Cardiac muscle cell (in vitro differentiated cells and primary cell): ENCODE measurements around the gene SNHG17. TPM values are rescaled to one million over a fixed set of nuclear protein-coding genes. Genes with fewer than 3 reads are reported as not detected.
"Not testable (repeated sequence)": the region's sequence is repeated elsewhere in the genome, so short reads cannot be mapped to it uniquely, and the experiment has no call there.

Experiments
- DNase-seq, 2 donors: peaks; one replicate each; pipeline versions ENCODE4 v3.0.0 to v3.0.0-alpha.2; 2010 to 2017; ENCODE audit warnings: low read depth in 1 of 2, low spot score in 1 of 2
- H3K27ac ChIP-seq: fragments of 200-600 bp; sonication (generic); 2 replicates; pipeline ENCODE4 v1.5.1; 2016
- H3K27me3 ChIP-seq: fragments of 200-600 bp; sonication (generic); 2 replicates; pipeline ENCODE4 v1.6.0; 2016; ENCODE audit warnings: control low read depth
- H3K36me3 ChIP-seq: fragments of 200-600 bp; sonication (generic); 2 replicates; pipeline ENCODE4 v1.5.1; 2016; ENCODE audit warnings: control low read depth
- H3K4me1 ChIP-seq: fragments of 200-600 bp; sonication (generic); 2 replicates; pipeline ENCODE4 v1.8.1; 2017; ENCODE audit warnings: low read depth, mild to moderate bottlenecking, mixed run types
- H3K4me3 ChIP-seq: fragments of 200-600 bp; sonication (generic); 2 replicates; pipeline ENCODE4 v1.5.1; 2016; ENCODE audit warnings: mild to moderate bottlenecking
- H3K9me3 ChIP-seq: fragments of 200-600 bp; sonication (generic); 2 replicates; pipeline ENCODE4 v1.5.1; 2017; ENCODE audit warnings: low read depth, mild to moderate bottlenecking, control low read depth
- polyA plus RNA-seq: library from polyadenylated mRNA; unstranded; fragments of >200 nt; fragmentation: Nextera tagmentation; extraction: Ambion mirVana; gene quantifications from 2 replicates; pipeline ENCODE4 v1.2.1, GENCODE V29; 2016
- total RNA-seq: library from RNA; depleted of rRNA; stranded (reverse); fragments of >200 nt; gene quantifications from 2 replicates; pipeline ENCODE4 v1.2.3, GENCODE V29; 2016
- TF ChIP-seq, protein P1 (sequence below): IDR thresholded peaks from 2 replicates; pipeline ENCODE4 v1.5.1; 2012; ENCODE audit warnings: low read depth, mild to moderate bottlenecking, low read length

The SNHG17 gene
- total and polyA plus RNA-seq, 2 experiments from 2014 or later: 16.6 to 31.8 TPM

- Histone ChIP-seq H3K36me3 (no peaks in the 10 kb centered on the region), H3K27ac (no peak overlapping the region), H3K9me3 (no peaks in the 10 kb centered on the region), H3K4me1 (no peaks in the 10 kb centered on the region), H3K4me3 (no peak overlapping the region), H3K27me3 (no peaks in the 10 kb centered on the region)
- TF ChIP-seq, protein P1, sequence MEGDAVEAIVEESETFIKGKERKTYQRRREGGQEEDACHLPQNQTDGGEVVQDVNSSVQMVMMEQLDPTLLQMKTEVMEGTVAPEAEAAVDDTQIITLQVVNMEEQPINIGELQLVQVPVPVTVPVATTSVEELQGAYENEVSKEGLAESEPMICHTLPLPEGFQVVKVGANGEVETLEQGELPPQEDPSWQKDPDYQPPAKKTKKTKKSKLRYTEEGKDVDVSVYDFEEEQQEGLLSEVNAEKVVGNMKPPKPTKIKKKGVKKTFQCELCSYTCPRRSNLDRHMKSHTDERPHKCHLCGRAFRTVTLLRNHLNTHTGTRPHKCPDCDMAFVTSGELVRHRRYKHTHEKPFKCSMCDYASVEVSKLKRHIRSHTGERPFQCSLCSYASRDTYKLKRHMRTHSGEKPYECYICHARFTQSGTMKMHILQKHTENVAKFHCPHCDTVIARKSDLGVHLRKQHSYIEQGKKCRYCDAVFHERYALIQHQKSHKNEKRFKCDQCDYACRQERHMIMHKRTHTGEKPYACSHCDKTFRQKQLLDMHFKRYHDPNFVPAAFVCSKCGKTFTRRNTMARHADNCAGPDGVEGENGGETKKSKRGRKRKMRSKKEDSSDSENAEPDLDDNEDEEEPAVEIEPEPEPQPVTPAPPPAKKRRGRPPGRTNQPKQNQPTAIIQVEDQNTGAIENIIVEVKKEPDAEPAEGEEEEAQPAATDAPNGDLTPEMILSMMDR: no peak
- no peak for DNase-seq
Observed at GRCh38 chr20:38383147-38383546, 52.0 kb downstream of the SNHG17 start.

- not testable (repeated sequence) for H3K27me3 ChIP-seq, H3K36me3 ChIP-seq, H3K4me3 ChIP-seq, DNase-seq, H3K4me1 ChIP-seq, H3K9me3 ChIP-seq, H3K27ac ChIP-seq
Observed at GRCh38 chr20:38377838-38378237, 57.3 kb downstream of the SNHG17 start.

- H3K4me1 ChIP-seq: no peaks in the 10 kb centered on the region
- DNase-seq: no peak
- no peak overlapping the region for H3K4me3 ChIP-seq
- H3K36me3 ChIP-seq: no peaks in the 10 kb centered on the region
- H3K9me3 ChIP-seq: no peaks in the 10 kb centered on the region
- H3K27ac ChIP-seq: no peak overlapping the region
- TF ChIP-seq, protein P1: no peak
- no peaks in the 10 kb centered on the region for H3K27me3 ChIP-seq
Observed at GRCh38 chr20:38377039-38377685, 58.0 kb downstream of the SNHG17 start.

GRCh38 chr20:38373898-38374297 is 61.2 kb downstream of the SNHG17 start:
- no peak for DNase-seq
- TF ChIP-seq, protein P1: no peak
- H3K36me3 ChIP-seq: no peaks in the 10 kb centered on the region
- no peaks in the 10 kb centered on the region for H3K27me3 ChIP-seq
- no peaks in the 10 kb centered on the region for H3K9me3 ChIP-seq
- H3K4me3 ChIP-seq: no peak overlapping the region
- no peaks in the 10 kb centered on the region for H3K4me1 ChIP-seq
- H3K27ac ChIP-seq: no peak overlapping the region

DNA sequence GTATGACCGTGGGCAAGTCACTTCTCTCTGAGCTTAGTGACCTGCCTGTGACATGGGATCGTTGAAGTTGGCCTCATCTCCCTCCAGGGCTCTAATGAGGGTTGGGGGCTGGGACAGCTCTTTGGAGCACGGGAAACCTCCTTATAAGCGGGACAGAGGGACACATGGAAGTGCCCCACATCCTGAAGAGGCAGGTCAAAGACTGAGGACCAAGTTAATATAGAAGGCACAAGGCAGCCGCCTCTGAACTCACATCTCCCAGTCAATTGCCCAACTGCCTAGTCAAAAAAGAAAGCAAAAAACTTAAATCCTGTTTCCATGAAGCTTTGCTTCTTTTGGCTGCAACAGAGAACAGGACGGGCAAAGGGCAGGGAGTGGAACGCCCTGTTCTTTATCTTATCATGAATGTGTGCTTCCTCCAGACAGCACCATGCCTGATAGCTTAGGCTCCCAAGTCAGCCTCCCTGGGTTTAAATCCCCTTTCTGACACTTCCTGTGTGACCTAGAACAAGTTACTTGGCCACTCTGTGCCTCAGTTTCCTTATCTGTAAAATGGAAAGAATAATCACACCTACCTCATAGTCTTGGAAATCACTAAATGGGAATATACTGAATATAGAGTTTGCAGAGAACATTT is 61.8 kb downstream of the SNHG17 start:
- DNase-seq: peak in 1 of 2 donors; percentile 55
- Histone ChIP-seq H3K4me1 (no peaks in the 10 kb centered on the region), H3K27me3 (no peaks in the 10 kb centered on the region), H3K4me3 (no peak overlapping the region), H3K36me3 (no peaks in the 10 kb centered on the region), H3K9me3 (no peaks in the 10 kb centered on the region), H3K27ac (no peak overlapping the region)
- TF ChIP-seq, protein P1: no peak

DNA sequence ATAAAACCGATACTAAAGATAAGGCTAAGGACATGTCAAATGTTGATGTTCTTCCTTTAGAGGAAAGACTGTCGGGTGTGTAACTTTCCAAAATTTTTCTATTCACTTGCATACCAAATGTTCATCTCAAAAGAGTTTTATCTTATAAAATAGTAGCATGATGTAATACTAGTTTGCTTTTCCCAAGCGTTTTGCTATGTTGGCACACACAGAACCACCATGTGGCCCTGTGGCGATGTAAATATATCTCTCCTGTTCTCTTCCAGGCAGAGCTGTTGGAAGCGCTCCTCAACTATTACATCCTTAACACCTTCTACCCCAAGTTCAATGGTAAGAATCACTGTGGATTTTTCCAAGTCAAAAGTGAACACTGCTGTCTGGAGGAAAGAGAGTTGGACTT is 62.3 kb downstream of the SNHG17 start:
- Histone ChIP-seq H3K27me3 (no peaks in the 10 kb centered on the region), H3K4me3 (no peak overlapping the region), H3K4me1 (no peaks in the 10 kb centered on the region), H3K36me3 (no peaks in the 10 kb centered on the region), H3K9me3 (no peaks in the 10 kb centered on the region), H3K27ac (no peak overlapping the region)
- TF ChIP-seq, protein P1: no peak
- DNase-seq: peak in 1 of 2 donors; percentile 58
